GM19455 (cell line): Measurements from ENCODE around the gene SLC24A4.

Experiments used
- ATAC-seq: cut with Tn5 transposase; IDR thresholded peaks from one replicate; pipeline ENCODE4 v1.9.1; 2021; ENCODE audit not compliant: unreplicated experiment

The SLC24A4 gene

GRCh38 chr14:92538412-92538985, 215.5 kb downstream of the SLC24A4 start:
- peak; percentile 85 for ATAC-seq

GRCh38 chr14:92539419-92539818, 216.5 kb downstream of the SLC24A4 start:
- no peak for ATAC-seq

- ATAC-seq = no peak
Measured at GRCh38 chr14:92539875-92540274, 216.9 kb downstream of the SLC24A4 start.

GRCh38 chr14:92540472-92541048, 217.6 kb downstream of the SLC24A4 start:
- no peak for ATAC-seq

- no peak for ATAC-seq
Measured at GRCh38 chr14:92542766-92543554, 220.0 kb downstream of the SLC24A4 start.

- no peak for ATAC-seq
Measured at GRCh38 chr14:92544051-92544720, 221.2 kb downstream of the SLC24A4 start.

- no peak for ATAC-seq
Measured at GRCh38 chr14:92546347-92547053, 223.5 kb downstream of the SLC24A4 start.

GRCh38 chr14:92549105-92549858, 226.3 kb downstream of the SLC24A4 start:
- ATAC-seq = no peak

GRCh38 chr14:92549859-92550230, 226.9 kb downstream of the SLC24A4 start:
- no peak for ATAC-seq
